Brain microvascular endothelial cell (primary cell): ENCODE measurements around the gene ZDHHC18.

Experiments
- DNase-seq: peaks from one replicate; pipeline ENCODE4 v3.0.0-alpha.2; 2020
- H3K27ac ChIP-seq: fragments of 250-450 bp; sonication (Bioruptor Pico); 2 replicates; pipeline ENCODE4 v1.5.1; 2020; ENCODE audit warnings: mild to moderate bottlenecking, moderate library complexity
- H3K27me3 ChIP-seq: fragments of 250-450 bp; sonication (Bioruptor Pico); replicated peaks from 2 replicates; pipeline ENCODE4 v1.5.1; 2020; ENCODE audit warnings: mild to moderate bottlenecking
- H3K36me3 ChIP-seq: fragments of 250-450 bp; sonication (Bioruptor Pico); replicated peaks from 2 replicates; pipeline ENCODE4 v1.5.1; 2020; ENCODE audit warnings: mild to moderate bottlenecking
- H3K4me3 ChIP-seq: 2 replicates; pipeline ENCODE4 v1.5.1; 2011; ENCODE audit warnings: low read depth, mild to moderate bottlenecking, control low read depth, low read length, moderate library complexity
- CTCF ChIP-seq: IDR thresholded peaks from 2 replicates; pipeline ENCODE4 v1.5.1; 2011; ENCODE audit warnings: low read depth, mild to moderate bottlenecking, moderate library complexity, low read length, control low read depth, inconsistent platforms; ENCODE audit errors: missing control alignments
- in situ Hi-C: cut with HindIII; loops from 2 replicates; pipeline ENCODE4 v1.10.0; 2017; ENCODE audit warnings: low sequenced_read_pairs, low pct_ligation_motif_present

The ZDHHC18 gene

GRCh38 chr1:26789931-26790330, 36.6 kb upstream of the ZDHHC18 start:
- H3K27me3 ChIP-seq: no peaks in the 10 kb centered on the region
- DNase-seq: no peak
- H3K36me3 ChIP-seq: peaks cover 8% of the 10 kb centered on the region
- no peak overlapping the region for H3K4me3 ChIP-seq
- in situ Hi-C loops: no loop called here
- no peak overlapping the region for H3K27ac ChIP-seq
- no peak for TF ChIP-seq CTCF

GRCh38 chr1:26790551-26790953, 35.9 kb upstream of the ZDHHC18 start:
- Histone ChIP-seq H3K27ac (no peak overlapping the region), H3K36me3 (peaks cover 12% of the 10 kb centered on the region), H3K27me3 (no peaks in the 10 kb centered on the region), H3K4me3 (no peak overlapping the region)
- no peak for DNase-seq
- TF ChIP-seq CTCF: no peak
- in situ Hi-C loops: no loop called here

DNA sequence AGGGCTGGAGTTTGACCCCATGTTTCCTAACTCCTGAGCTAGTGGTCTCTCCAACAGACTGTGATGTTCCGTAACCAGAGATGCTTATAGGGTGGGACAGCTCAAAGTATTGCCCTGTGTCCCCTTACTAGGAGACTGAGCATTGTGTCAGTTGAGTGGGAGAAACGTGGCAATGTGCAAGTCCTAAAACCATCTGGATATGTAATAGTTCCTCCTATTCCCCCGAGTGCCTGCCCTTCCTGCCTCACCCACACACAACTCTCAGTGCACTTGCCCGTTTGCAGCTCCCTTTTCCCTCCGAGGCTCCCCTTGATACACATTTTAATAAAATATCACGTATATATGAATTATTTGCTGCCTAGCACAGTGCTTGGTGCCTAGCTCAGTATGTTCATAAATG, 35.3 kb upstream of the ZDHHC18 start:
- no peaks in the 10 kb centered on the region for H3K27me3 ChIP-seq
- no peak overlapping the region for H3K27ac ChIP-seq
- DNase-seq: no peak
- TF ChIP-seq CTCF: no peak
- peaks cover 12% of the 10 kb centered on the region for H3K36me3 ChIP-seq
- in situ Hi-C loops: no loop called here
- H3K4me3 ChIP-seq: no peak overlapping the region

DNA sequence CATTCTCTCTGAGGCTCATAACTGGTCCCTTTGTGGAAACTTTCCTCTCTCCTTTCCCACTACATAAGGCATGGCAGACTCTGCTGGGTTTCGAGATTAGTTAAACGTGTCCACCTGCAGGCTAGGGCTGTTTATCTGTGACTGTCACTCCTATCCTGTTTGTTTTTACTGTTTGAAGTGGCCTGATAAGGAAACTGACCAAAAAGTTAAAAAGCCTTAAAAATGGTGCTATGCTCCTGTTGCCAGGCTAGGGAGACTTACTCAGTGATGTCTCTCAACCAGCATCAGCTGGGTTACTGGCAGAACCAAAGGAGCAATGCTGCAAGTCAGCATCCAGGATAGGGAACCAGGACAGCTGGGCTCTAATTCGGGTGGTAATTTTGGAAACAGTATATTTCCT, 34.9 kb upstream of the ZDHHC18 start:
- no peak for DNase-seq
- H3K27me3 ChIP-seq: no peaks in the 10 kb centered on the region
- in situ Hi-C loops: no loop called here
- no peak overlapping the region for H3K4me3 ChIP-seq
- TF ChIP-seq CTCF: no peak
- no peak overlapping the region for H3K27ac ChIP-seq
- peaks cover 12% of the 10 kb centered on the region for H3K36me3 ChIP-seq

DNA sequence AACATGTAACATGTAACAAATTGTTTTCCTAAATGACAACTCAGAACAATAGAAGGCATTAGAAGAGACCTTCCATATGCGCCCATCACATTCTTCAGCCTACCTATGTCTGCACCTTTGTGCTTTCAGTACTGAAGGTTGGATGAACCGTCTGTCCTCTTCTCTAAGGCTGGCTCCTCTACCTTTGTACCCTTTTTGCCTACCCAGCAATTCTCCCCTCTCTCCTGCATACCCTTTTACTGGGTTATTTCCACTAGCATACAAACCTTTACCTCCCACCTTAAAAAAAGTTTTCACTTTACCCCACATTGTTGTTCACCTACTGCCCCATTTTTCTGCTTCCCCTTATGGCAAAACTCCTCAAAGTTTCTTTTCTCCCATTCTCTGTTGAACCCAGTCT, 33.6 kb upstream of the ZDHHC18 start:
- no peak for DNase-seq
- in situ Hi-C loops: no loop called here
- Histone ChIP-seq H3K27me3 (no peaks in the 10 kb centered on the region), H3K36me3 (peaks cover 12% of the 10 kb centered on the region), H3K27ac (no peak overlapping the region), H3K4me3 (no peak overlapping the region)
- no peak for TF ChIP-seq CTCF

- no peak for TF ChIP-seq CTCF
- Histone ChIP-seq H3K4me3 (no peak overlapping the region), H3K27ac (no peak overlapping the region), H3K27me3 (no peaks in the 10 kb centered on the region), H3K36me3 (peaks cover 12% of the 10 kb centered on the region)
- in situ Hi-C loops: no loop called here
- no peak for DNase-seq
Observed at GRCh38 chr1:26794391-26794790, 32.1 kb upstream of the ZDHHC18 start.
